GM12872 (cell line): ENCODE results near the gene KSR1.

Source experiments
- TF ChIP-seq, protein P1 (sequence below): IDR thresholded peaks from 3 replicates; pipeline ENCODE4 v1.5.1; 2011; ENCODE audit warnings: low read depth, mild to moderate bottlenecking, low read length, moderate library complexity; ENCODE audit not compliant: insufficient read depth

Gene KSR1

DNA sequence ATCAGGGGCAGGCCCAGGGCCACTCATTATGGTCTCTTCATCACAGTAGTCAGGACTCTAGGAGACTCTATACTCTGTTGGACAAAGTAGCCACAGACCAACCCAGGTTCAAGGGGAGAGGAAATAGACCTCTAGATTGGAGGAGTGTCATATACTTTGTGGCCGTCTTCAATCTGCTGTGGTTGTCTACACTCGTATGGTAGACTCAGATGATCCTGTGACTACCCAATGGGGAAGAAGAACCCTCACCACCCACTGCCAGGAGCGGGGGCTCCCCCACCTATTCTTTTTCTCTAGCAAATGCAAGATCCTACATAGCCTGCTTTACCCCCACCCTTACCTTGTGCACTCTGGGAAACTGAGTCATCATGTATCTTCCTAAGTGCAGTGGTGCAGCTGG lies 80.5 kb downstream of the KSR1 start:
- TF ChIP-seq, protein P1, sequence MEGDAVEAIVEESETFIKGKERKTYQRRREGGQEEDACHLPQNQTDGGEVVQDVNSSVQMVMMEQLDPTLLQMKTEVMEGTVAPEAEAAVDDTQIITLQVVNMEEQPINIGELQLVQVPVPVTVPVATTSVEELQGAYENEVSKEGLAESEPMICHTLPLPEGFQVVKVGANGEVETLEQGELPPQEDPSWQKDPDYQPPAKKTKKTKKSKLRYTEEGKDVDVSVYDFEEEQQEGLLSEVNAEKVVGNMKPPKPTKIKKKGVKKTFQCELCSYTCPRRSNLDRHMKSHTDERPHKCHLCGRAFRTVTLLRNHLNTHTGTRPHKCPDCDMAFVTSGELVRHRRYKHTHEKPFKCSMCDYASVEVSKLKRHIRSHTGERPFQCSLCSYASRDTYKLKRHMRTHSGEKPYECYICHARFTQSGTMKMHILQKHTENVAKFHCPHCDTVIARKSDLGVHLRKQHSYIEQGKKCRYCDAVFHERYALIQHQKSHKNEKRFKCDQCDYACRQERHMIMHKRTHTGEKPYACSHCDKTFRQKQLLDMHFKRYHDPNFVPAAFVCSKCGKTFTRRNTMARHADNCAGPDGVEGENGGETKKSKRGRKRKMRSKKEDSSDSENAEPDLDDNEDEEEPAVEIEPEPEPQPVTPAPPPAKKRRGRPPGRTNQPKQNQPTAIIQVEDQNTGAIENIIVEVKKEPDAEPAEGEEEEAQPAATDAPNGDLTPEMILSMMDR: no peak

DNA sequence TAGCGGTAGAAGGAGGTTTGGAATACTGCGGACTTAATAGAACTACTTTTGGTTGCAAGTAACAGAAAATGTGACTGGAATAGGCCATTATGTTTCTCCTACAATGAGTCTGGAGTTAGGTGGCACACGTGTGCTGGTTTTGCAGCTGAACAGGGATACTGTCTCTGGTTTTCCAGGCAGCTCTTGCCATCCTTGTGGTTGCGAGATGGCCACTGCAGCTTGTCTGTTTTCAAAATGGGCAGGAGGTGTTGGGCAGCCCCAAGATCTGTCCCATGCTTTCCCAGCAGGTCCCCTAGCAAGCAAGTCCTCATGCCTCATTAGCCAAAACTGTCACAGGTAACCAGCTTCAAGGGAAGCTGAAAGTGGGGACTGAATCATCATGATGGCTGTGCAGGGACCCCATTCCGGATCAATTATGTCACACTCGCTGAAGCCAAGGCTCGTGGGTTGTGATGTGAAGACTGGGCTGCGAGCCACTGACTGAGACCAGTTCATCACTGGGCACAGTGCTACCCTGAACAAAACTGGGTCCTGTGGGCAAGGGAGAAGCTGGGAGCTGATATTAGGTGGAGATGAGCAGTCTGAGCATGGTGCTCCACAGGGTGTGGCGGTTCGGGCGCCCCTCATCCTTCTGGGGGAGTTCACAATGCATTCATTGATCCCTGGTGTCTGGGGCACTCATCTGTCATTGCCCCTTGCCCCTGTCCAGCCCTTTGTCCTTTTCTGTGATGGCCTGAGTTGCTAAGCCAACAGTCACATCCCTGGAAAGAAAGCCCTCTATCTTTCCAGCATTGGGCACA lies 82.1 kb downstream of the KSR1 start:
- TF ChIP-seq, protein P1: no peak

DNA sequence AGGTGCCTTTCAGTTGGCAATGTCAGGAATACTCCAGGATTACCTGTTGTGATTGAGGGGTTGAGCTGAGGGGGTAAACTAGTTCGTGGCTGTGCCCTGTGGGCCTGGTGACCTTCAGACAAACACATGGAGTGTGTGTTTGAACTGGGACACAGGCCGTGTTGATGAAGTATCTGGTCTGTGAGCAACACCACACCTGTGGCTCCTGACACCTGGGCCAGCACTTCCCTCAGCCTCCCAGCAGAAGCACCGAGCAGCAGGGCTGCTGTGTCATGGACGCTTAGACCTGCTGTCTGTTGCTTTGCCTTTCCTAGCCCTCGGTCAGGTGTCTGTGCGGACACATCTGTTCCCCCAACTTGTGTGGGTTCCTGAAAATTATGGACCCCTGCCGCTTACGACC lies 82.9 kb downstream of the KSR1 start:
- TF ChIP-seq, protein P1: no peak

DNA sequence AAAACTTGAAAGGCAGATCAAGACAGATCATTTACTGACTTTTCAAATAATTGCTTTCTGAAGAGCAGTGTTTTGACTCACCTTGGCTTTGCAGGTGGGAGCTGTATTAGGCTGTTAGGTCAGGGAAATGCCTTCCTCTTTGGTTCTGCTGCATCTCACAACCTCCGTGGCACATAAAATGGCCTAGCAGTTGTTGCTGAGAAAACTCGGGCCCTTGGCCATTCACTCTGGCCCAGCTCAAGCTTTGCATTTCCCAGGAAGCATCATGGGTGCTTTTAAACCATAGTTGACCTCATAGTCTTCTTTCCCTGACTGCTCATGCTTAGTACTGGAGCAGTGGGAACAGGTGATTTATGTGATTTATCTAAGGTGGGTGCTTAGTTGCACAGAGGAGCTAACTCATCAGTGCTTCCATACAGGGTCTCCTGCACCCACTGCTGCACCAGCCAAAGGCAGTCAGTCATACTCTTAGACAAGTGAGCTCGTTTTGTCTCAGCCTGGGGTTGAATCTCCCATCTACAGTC lies 83.6 kb downstream of the KSR1 start:
- TF ChIP-seq, protein P1: no peak

DNA sequence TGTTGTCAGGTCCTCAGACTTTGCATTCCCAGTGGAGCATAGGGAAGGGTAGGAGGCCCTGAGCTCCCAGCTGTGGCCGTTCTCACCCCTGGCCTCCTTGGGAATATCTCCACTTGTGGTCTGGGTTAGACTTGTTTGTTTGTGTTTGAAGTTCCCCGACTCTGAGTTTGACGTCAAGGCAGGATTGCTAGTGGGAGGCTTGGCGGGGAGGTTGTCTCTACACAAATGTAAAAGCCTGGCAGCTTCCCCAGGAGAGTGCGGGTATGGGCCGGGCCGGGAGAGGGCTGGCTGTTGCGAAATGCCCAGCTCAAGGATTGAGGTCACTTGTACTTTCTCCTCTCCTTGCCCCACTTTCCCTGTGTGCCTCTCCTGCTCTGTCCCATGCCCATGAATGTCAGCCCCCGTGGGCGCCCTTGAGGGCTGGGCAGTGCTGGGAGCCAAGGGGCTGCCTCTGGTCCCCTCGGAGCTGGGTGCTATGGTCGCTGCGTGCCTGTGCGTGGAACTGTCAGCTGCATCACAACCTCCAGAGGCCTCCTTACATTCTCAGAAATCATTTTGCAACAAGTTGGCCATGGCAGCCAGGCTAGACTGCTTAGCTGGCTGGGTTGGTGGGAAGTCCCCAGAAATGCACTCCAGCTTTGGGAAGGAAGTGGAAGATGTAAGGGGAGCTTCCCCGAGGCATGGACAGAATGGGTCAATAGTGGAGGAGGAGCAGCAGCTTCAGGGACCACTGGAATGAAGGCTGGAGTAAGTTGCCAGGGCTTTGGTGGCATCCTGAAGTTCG lies 84.3 kb downstream of the KSR1 start:
- TF ChIP-seq, protein P1: no peak

DNA sequence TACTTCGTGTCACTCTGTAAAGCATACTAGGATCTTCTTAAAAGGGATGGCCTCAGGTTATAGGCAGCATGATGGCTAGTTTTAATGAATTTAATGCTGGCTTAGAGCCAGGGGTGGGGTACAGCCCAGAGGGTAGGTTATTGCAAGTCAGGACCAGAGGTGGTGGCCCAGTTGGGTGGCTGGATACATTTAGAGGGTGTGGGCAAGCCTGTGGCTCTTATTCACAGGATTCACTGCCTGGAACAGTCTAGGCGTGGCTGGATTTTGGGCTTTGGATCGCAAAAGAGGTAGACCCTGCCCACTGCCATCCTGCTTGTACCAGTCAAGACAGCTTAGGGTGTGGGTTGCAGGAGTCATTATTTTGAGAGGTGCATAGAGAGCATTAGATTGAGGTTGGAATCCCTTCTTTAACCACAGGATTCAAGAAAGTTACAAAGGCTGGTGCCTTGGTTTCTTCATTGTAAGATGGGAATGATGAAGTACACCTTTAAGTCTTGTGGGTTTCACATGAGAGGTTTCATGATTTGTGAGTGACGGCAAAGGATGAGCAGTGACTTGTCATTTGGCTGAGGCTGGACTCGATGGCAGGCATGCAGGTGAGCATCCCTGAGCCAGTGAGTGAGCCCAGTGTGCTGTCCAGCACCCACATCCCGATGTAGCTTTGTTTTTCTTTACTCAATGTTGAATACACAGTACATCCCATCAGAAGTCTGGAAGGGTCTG lies 85.2 kb downstream of the KSR1 start:
- TF ChIP-seq, protein P1: no peak
